ENCODE data around the gene HP. TPM values are rescaled to one million over a fixed set of nuclear protein-coding genes. Genes with fewer than 3 reads are reported as not detected.

Gene HP
- total and polyA plus RNA-seq, 2 of the 13 experiments (the other 11 are each of a cell fraction or from before 2014, with no cell fraction given): 387 to 524 TPM

- TF ChIP-seq ZNF674 (CRISPR knock-in tag; IDR thresholded peaks at IDR 0.05; ENCODE audit: low read depth) (0 out of 2 replicates have a peak, but pooled peaks have one; percentile 10), GABPB1 (CRISPR knock-in tag; IDR thresholded peaks at IDR 0.05) (no peak), HOXA7 (CRISPR knock-in tag; IDR thresholded peaks at IDR 0.05) (no peak), ZNF24 (IDR thresholded peaks at IDR 0.05) (no peak), GMEB2 (CRISPR knock-in tag; IDR thresholded peaks at IDR 0.05; ENCODE audit: low read depth) (no peak), HBP1 (CRISPR knock-in tag; IDR thresholded peaks at IDR 0.05; ENCODE audit: low read depth) (peak; percentile 1; the same call in 1 of the 2 replicates), ZNF180 (CRISPR knock-in tag; IDR thresholded peaks at IDR 0.05; ENCODE audit: borderline replicate concordance, low read depth) (0 out of 2 replicates have a peak, but pooled peaks have one; percentile 1), HNRNPLL (IDR thresholded peaks at IDR 0.05; ENCODE audit: low read depth, low read length, poor library complexity, severe bottlenecking) (peak; percentile 14), SOX5 (CRISPR knock-in tag; IDR thresholded peaks at IDR 0.05; ENCODE audit: borderline replicate concordance) (no peak), MTERF4 (CRISPR knock-in tag; IDR thresholded peaks at IDR 0.05) (0 out of 2 replicates have a peak, but pooled peaks have one; percentile 4), KDM5A (IDR thresholded peaks at IDR 0.05; ENCODE audit: borderline replicate concordance, low read length) (peak; percentile 21; the same call in 1 of the 2 replicates), IKZF1 (IDR thresholded peaks at IDR 0.05) (no peak), KAT8 (CRISPR knock-in tag; IDR thresholded peaks at IDR 0.05) (no peak), RARA (CRISPR knock-in tag; IDR thresholded peaks at IDR 0.05) (no peak), SYNCRIP (IDR thresholded peaks at IDR 0.05; ENCODE audit: insufficient read depth, low read depth, low read length) (no peak), ZNF749 (CRISPR knock-in tag; IDR thresholded peaks at IDR 0.05; ENCODE audit: borderline replicate concordance) (no peak), CREB3 (CRISPR knock-in tag; IDR thresholded peaks at IDR 0.05) (0 out of 2 replicates have a peak, but pooled peaks have one; percentile 5), LBX2 (CRISPR knock-in tag; IDR thresholded peaks at IDR 0.05; ENCODE audit: borderline replicate concordance) (0 out of 2 replicates have a peak, but pooled peaks have one; percentile 63), MIER3 (CRISPR knock-in tag; IDR thresholded peaks at IDR 0.05; ENCODE audit: borderline replicate concordance) (no peak)
Observed at GRCh38 chr16:72094266-72094610, 39.9 kb downstream of the HP start (continued).

Data from HepG2 (cell line).